HG02870 (cell line): Measurements from ENCODE around the gene LAMB2.
A peak's percentile ranks its signal among the peaks of the same experiment; 100 is the strongest.

Source experiments
- ATAC-seq: cut with Tn5 transposase; IDR thresholded peaks from one replicate; pipeline ENCODE4 v1.9.1; 2021; ENCODE audit warnings: mild to moderate bottlenecking, moderate library complexity; ENCODE audit not compliant: unreplicated experiment

Gene LAMB2

GRCh38 chr3:49132437-49133225 is at the start of gene LAMB2:
Gene LAMB2 (minus strand): TSS chr3:49133050. CDS start chr3:49132867, 183 bp downstream.
- no peak for ATAC-seq

- ATAC-seq = no peak
Measured at GRCh38 chr3:49181351-49181750, 48.5 kb upstream of the LAMB2 start.

- ATAC-seq = no peak
Measured at GRCh38 chr3:49180116-49180515, 47.3 kb upstream of the LAMB2 start.

- ATAC-seq = no peak
Measured at GRCh38 chr3:49177073-49177472, 44.2 kb upstream of the LAMB2 start.

- ATAC-seq = no peak
Measured at GRCh38 chr3:49175530-49175929, 42.7 kb upstream of the LAMB2 start.

- no peak for ATAC-seq
Measured at GRCh38 chr3:49174397-49174985, 41.6 kb upstream of the LAMB2 start.

GRCh38 chr3:49173792-49174170 is 40.9 kb upstream of the LAMB2 start:
- no peak for ATAC-seq

GRCh38 chr3:49173116-49173791 is 40.4 kb upstream of the LAMB2 start:
- ATAC-seq = no peak

GRCh38 chr3:49172551-49173041 is 39.7 kb upstream of the LAMB2 start:
- no peak for ATAC-seq

GRCh38 chr3:49171775-49172500 is 39.1 kb upstream of the LAMB2 start:
- no peak for ATAC-seq

- peak; percentile 61 for ATAC-seq
Measured at GRCh38 chr3:49171119-49171774, 38.4 kb upstream of the LAMB2 start, which contains the start of gene KLHDC8B. Gene KLHDC8B (plus strand): TSS chr3:49171598. CDS start chr3:49172770, 1,172 bp downstream.

GRCh38 chr3:49170744-49171118 is 37.9 kb upstream of the LAMB2 start:
- ATAC-seq = no peak

- ATAC-seq = no peak
Measured at GRCh38 chr3:49166752-49167556, 34.1 kb upstream of the LAMB2 start.

GRCh38 chr3:49165771-49166751 is 33.2 kb upstream of the LAMB2 start, which contains the start of gene CCDC71:
Gene CCDC71 (minus strand): TSS chr3:49166331. CDS start chr3:49164208, 2,123 bp downstream.
- ATAC-seq = no peak

GRCh38 chr3:49164983-49165720 is 32.3 kb upstream of the LAMB2 start:
- ATAC-seq = no peak

- no peak for ATAC-seq
Measured at GRCh38 chr3:49163609-49164008, 30.8 kb upstream of the LAMB2 start.

GRCh38 chr3:49162751-49163419 is 30.0 kb upstream of the LAMB2 start:
- ATAC-seq = no peak
